ENCODE results near the gene DHRS2.

The DHRS2 gene

GRCh38 chr14:23645812-23646647, 9.9 kb downstream of the DHRS2 start:
- Histone ChIP-seq H3K4me3 (ENCODE audit: low read depth in 1 of 2, low read length in 1 of 2) (no peak overlapping the region), H3K27ac (no peak overlapping the region), H3K27me3 (no peaks in the 10 kb centered on the region), H3K9me3 (no peaks in the 10 kb centered on the region), H3K4me1 (ENCODE audit: control insufficient read depth in 1 of 2, insufficient read depth in 1 of 2, low read depth in 1 of 2, low read length in 1 of 2) (no peaks in the 10 kb centered on the region), H3K36me3 (no peaks in the 10 kb centered on the region)
- TF ChIP-seq CTCF (IDR thresholded peaks at IDR 0.05) = no peak

- H3K27me3 ChIP-seq = no peaks in the 10 kb centered on the region
- no peaks in the 10 kb centered on the region for H3K9me3 ChIP-seq
- H3K4me3 ChIP-seq (ENCODE audit: low read depth in 1 of 2, low read length in 1 of 2) = no peak overlapping the region
- no peaks in the 10 kb centered on the region for H3K36me3 ChIP-seq
- TF ChIP-seq CTCF (IDR thresholded peaks at IDR 0.05) = no peak
- H3K4me1 ChIP-seq (ENCODE audit: control insufficient read depth in 1 of 2, insufficient read depth in 1 of 2, low read depth in 1 of 2, low read length in 1 of 2) = no peaks in the 10 kb centered on the region
- H3K27ac ChIP-seq = no peak overlapping the region
Measured at GRCh38 chr14:23646648-23647549, 10.7 kb downstream of the DHRS2 start.

GRCh38 chr14:23647619-23648018, 11.5 kb downstream of the DHRS2 start:
- Histone ChIP-seq H3K4me1 (ENCODE audit: control insufficient read depth in 1 of 2, insufficient read depth in 1 of 2, low read depth in 1 of 2, low read length in 1 of 2) (no peaks in the 10 kb centered on the region), H3K27me3 (no peaks in the 10 kb centered on the region), H3K36me3 (no peaks in the 10 kb centered on the region), H3K9me3 (no peaks in the 10 kb centered on the region), H3K27ac (no peak overlapping the region), H3K4me3 (ENCODE audit: low read depth in 1 of 2, low read length in 1 of 2) (no peak overlapping the region)
- no peak for TF ChIP-seq CTCF (IDR thresholded peaks at IDR 0.05)

GRCh38 chr14:23648764-23649460, 12.7 kb downstream of the DHRS2 start:
- no peak for TF ChIP-seq CTCF (IDR thresholded peaks at IDR 0.05)
- Histone ChIP-seq H3K9me3 (no peaks in the 10 kb centered on the region), H3K27ac (no peak overlapping the region), H3K4me3 (ENCODE audit: low read depth in 1 of 2, low read length in 1 of 2) (no peak overlapping the region), H3K36me3 (no peaks in the 10 kb centered on the region), H3K27me3 (no peaks in the 10 kb centered on the region), H3K4me1 (ENCODE audit: control insufficient read depth in 1 of 2, insufficient read depth in 1 of 2, low read depth in 1 of 2, low read length in 1 of 2) (no peaks in the 10 kb centered on the region)

- no peaks in the 10 kb centered on the region for H3K36me3 ChIP-seq
- H3K27ac ChIP-seq = no peak overlapping the region
- no peaks in the 10 kb centered on the region for H3K4me1 ChIP-seq (ENCODE audit: control insufficient read depth in 1 of 2, insufficient read depth in 1 of 2, low read depth in 1 of 2, low read length in 1 of 2)
- H3K4me3 ChIP-seq (ENCODE audit: low read depth in 1 of 2, low read length in 1 of 2) = no peak overlapping the region
- no peaks in the 10 kb centered on the region for H3K9me3 ChIP-seq
- no peak for TF ChIP-seq CTCF (IDR thresholded peaks at IDR 0.05)
- no peaks in the 10 kb centered on the region for H3K27me3 ChIP-seq
Measured at GRCh38 chr14:23650506-23650905, 14.3 kb downstream of the DHRS2 start.
